NCI-H2196 treated with DMSO at 0.1 percent for 48 hours (cell line): ENCODE results near the gene NTS.

Source experiments
- DNase-seq: peaks from one replicate; lab custom pipeline; 2025; ENCODE audit not compliant: unreplicated experiment; lab: John Stamatoyannopoulos, UW

Gene NTS

DNA sequence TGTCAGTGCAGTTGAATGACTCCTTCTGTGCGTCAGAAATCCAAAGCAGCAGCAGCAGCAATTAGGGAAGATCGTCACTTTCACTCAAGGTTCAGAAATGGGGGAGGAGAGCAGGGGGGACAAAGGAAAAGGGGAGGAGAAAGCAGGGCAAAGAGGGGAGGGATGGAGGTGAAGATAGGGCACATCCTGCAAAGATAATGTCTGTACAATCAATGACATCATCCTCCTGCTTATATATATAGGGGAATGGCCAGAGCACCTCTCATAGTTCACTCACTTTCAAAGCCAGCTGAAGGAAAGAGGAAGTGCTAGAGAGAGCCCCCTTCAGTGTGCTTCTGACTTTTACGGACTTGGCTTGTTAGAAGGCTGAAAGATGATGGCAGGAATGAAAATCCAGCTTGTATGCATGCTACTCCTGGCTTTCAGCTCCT lies at the start of gene NTS:
Gene NTS, plus strand, starts transcription at position 265 of the 431 bp plus-strand sequence. Its CDS starts 109 bp downstream, at position 374.
- DNase-seq = no peak

DNA sequence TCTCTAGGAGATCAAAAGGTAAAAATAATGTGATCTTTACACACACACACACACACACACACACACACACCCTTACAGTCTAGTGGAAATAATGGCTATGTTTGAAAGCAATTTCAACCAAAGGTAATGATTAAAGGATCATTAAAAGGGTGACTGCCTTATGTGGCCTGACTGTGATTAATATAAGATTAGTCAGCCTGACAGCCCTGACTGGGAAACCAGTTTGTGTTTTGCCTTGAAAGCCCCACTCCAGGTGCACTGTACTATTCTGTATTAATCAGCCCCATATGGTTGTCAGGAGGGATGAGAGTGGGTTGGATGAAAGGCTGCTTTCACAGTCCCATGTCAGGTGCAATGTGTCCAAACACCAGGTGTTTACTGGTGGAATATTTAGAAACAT lies 48.3 kb upstream of the NTS start:
- no peak for DNase-seq

DNA sequence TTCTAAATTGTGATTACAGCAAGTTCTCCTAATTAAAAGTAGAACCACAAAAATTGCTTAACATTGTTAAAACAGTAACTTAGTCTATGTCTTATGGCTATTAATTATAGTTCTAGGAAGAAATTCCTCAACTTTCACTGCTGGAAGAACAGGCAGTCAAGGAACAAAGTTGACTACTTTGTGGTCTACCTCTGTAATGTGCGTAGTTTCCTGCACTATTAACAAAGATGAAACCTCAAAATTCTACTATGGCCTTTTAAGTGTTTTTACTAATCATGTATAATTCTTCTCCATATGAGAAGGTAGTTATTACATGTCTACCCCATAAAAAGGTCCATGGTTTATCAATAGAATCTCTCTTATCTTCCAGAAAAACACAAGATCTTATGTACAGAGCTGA lies 45.5 kb upstream of the NTS start:
- DNase-seq = no peak

DNA sequence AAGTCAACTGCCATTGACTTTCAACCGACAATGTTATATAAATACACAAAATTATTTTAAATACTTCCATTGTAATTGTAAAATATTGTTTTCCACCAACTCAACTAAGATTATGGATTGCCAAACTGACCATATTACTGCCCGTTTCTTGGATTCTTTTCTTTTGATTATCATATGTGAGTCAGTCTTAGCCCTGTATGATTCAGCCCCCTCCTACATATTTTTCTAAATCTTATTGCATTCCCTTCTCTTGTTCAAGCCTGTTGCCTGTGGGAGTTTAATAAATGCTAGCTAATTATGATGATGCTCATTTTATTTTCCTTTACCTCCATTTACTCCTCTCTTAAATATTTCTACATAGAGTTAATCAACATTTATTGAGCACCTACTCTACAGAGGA lies 44.7 kb upstream of the NTS start:
- no peak for DNase-seq

DNA sequence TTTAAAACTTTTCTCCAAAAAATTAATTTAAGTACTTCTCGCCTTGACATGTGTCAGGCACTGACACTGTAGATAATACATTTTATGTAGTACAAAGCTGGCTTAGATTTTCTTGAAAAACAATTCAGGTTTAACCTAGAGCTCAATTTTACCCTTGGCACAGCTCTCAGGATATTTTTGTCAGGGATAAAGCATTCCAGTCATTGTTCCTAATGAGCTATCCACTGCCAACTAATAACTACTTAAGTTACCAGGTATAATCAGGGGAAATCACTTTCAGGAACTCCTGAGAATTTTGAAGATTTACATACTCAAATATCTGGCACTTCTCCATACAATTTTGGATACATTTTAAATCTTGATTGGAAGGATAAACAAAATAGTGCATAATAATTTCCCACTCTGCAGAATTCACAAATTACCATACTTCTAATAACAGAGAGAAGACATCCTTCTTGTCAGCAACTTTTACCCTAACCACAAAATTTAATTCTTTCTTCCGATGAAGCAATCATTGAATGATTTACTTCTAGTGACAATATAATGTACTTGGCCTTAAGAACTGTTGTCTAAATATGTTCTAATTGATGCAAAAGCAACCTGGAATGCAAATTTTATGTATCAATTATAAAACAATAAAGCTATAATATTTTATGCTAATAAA lies 42.6 kb upstream of the NTS start:
- no peak for DNase-seq

DNA sequence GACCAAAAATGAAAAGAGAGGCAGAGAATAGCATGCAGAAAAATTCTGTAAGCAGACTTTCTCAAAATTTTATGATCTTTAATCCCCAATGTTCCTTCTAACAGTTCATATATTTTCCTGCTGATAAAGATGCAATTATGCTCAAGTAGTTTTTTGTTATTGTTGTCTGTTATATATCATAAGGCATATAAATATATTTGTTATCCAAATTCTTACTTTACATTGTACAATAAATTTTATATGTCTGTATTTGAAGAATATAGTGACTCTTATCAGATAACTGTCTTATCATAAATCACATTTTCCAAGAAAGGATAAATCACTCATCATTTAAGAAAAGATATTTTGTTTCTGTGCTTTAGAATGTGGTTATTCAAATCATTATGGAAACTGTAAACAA lies 40.5 kb upstream of the NTS start:
- no peak for DNase-seq

GRCh38 chr12:85834378-85834777 lies 39.7 kb upstream of the NTS start:
- no peak for DNase-seq

- DNase-seq = no peak
Measured at GRCh38 chr12:85835426-85836196, 38.5 kb upstream of the NTS start.

GRCh38 chr12:85836197-85837090 lies 37.7 kb upstream of the NTS start, which contains the start of gene RASSF9:
Gene RASSF9, minus strand, starts transcription at chr12:85836409. Its CDS starts 208 bp downstream, at chr12:85836201.
- no peak for DNase-seq

GRCh38 chr12:85843606-85844310 lies 30.3 kb upstream of the NTS start:
- DNase-seq = no peak

DNA sequence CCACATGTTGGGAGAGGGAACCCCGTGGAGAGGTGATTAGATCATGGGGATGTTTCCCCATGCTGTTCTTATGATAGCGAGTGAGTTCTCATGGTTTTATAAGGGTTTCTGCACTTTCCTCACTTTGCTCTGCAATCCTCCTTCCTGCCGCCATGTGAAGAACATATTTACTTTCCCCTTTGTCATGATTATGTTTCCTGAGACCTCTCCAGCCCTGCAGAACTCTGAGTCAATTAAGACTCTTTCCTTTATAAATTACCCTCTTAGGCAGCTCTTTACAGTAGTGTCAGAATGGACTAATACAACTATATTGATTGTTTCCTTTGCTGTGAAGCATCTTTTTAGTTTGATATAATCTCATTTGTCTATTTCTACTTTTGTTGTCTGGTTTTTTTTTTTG lies 24.8 kb upstream of the NTS start:
- no peak for DNase-seq

- DNase-seq = no peak
Measured at GRCh38 chr12:85855305-85855704, 18.8 kb upstream of the NTS start.

DNA sequence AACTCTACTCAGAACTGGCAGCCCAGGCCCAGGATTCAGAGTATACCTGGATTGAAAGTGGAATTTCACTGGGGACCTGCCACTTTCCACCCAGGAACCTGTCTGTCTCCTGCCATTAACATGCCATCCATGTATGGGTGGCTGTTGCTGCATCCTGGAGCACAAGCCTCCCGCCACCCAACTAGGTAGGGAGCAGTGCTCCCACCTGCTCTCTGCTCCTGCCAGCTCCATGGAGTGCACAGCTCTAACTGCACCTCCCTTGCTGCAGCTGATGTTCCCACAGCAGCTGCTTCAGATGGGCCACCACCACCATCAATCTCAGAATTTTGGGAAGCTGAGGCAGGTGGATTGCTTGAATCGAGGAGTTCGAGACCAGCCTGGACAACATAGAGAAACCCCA lies 17.1 kb upstream of the NTS start:
- no peak for DNase-seq

DNA sequence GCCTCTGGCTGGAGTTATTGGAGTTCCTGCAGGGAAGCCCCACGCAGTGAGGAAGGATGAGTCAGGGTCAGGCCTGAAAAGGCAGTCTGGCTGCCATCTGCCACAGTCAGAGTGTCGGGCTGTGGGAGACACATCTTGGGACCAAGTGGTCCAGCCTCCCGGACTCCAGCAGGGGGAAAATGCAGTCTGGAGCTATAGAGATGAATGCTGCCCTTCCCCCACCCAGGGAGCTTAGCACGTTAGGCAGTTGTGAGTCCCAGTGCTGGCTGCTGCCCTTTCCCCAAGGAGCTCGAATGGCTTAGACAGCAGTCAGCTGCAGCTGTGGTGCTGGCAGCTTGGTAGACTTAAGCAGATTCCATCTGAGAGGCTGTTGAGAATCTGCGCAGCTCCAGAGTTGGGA lies 8.2 kb upstream of the NTS start:
- no peak for DNase-seq

DNA sequence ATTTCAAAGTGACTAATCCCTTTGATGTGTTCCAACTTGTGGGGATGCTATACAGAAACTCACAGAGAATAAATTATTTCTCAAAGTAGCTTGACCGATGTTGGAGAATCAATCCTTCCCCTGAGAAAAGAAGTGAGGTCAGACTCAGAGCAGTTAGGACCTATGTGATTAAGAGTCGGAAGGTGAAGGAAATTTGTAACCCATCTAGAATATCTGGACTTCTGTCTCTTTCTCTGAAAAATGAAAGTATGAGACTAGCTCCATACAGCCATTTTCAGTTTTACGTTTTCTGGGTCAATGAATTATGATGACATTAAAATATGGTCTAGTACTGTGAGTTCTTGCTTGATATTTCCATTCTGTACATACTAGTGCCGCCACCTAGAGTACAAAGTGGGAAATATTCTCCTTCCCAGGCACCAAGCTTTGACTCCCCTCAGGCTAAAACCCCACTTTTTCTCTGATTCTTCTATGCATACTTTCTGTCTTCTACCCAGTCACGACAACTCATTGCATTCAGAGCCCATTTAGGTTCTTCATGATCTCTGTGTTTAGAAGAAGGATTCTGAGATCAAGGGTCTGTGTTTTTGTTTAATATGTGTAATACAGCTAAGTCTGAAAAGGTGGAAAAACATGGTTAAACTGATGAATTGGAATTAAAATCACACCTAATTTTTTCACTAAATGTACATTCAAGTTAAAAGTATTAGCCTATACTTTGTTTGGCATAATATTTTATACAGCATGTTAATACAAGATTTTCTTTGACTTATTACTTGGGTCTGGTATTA lies 6.9 kb upstream of the NTS start:
- DNase-seq = no peak

DNA sequence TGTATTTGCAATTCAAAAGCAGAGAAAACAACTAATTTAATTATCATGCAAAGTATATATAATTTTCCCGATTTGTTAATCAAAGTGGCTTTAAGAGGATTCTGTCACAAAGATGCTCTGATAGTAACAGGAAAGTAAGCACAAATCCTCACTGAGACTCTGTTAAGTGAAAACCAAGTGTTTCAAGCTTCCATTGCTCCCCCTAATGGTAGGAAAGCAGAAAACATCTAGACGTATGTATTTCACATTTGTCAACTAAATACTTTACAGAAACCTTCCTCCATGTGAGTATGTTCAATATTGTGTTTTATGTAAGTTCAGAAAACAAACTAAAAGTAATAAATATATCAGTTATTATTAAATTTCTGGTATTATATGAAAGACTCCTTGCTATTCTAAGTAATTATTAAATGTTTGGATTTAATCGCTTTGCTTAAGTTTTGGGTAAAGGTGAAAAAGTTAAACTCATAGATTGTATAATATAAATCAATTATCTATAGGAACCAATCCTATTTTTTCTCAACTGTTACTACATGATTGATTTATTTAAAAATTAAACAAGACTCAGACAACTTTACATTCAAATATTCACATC lies 1.5 kb upstream of the NTS start:
- DNase-seq = peak; percentile 20

DNA sequence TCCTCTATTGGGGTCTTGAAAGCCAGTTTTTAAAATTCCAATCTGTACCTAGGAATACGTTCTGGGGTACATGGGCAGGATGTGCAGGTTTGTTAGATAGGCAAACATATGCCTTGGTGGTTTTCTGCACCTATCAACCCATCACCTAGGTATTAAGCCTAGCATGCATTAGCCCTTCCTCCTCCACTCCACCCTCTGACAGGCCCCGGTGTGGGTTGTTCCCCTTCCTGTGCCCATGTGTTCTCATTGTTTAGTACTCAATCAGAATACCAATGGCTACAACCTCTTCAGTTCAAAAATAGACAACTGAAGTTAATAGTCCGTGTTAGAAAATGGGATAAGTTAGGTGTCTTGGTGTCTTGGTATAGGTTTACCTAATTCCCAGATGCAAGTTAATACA lies 3.4 kb downstream of the NTS start:
- no peak for DNase-seq

DNA sequence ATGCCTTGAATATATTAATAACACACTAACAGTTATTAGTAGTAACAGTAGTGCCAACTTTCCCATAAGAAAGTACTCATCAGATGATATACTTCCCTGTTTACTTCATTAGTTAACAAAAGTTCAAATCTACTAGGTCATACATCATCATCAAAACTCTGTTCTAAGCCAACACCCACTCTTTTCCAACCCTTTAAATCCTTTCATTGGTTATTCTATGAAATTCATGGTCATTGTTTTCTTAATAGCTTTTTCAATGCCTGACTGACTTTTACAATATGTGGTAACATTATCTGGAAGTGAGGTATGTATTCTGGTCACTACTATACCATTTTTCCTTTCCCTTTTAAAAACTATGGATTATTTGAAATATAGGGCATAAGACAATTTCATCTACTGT lies 9.7 kb downstream of the NTS start:
- DNase-seq = no peak

- no peak for DNase-seq
Measured at GRCh38 chr12:85894653-85895052, 20.6 kb downstream of the NTS start.
